Prostate gland (tissue), 2 donors: ENCODE results near the gene GBP2.

Source experiments
- POLR2A ChIP-seq: fragments of 450-650 bp; IDR thresholded peaks from one replicate; pipeline ENCODE4 v1.6.1; 2016; ENCODE audit warnings: antibody characterized with exemption, mild to moderate bottlenecking
- POLR2AphosphoS5 ChIP-seq: sonication (generic); formaldehyde crosslinking; IDR thresholded peaks from one replicate; pipeline ENCODE4 v1.6.1; 2017; ENCODE audit warnings: antibody characterized with exemption
- TF ChIP-seq, protein P1 (sequence below), 4 experiments: fragments of 200-600 bp in 2 of 4; fragments of 450-650 bp in 2 of 4; sonication (generic) in 2 of 4; IDR thresholded peaks; 1 replicate in 3 of 4; 2 replicates in 1 of 4; pipeline ENCODE4 v1.5.1; 2016 to 2019; ENCODE audit warnings: antibody characterized with exemption in 4 of 4, mild to moderate bottlenecking in 2 of 4, moderate library complexity in 2 of 4

DNA sequence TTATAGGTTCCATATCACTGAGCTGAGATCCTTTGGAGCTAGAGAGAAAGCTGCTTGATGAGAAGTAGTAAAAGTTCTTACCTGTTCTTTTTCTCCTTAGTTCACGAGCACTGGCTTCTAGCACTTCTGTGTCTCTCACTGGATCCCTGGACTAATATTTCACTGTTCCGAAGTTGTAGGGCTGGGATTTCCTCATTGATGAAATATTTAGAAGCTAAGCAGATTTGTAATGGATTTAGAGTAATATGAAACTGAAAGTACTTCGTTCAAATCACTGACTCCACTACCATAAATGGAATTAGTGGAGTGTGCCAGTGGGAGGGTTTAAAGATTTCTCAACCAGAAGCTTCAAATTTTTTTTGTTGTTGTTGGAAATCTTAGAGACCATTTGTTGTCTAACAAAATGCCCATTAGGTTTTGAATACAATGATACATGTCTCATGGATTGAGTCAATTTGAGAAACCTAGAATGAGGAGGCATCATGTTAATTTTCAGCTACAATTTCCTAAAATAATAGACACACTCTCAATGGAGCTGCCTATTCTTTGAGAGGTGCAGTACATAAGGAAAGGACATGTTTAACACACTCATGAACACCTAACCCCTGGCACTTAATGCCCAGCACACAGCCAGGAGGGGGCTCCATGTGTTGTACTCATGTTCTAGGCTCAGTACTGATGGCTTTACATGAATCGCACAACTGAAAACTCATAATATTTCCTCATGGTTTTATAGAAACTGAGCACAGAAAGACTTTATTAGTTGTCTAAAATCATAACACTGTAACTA is 60.6 kb downstream of the GBP2 start, which contains the start of gene GBP1:
- TF ChIP-seq, protein P1, sequence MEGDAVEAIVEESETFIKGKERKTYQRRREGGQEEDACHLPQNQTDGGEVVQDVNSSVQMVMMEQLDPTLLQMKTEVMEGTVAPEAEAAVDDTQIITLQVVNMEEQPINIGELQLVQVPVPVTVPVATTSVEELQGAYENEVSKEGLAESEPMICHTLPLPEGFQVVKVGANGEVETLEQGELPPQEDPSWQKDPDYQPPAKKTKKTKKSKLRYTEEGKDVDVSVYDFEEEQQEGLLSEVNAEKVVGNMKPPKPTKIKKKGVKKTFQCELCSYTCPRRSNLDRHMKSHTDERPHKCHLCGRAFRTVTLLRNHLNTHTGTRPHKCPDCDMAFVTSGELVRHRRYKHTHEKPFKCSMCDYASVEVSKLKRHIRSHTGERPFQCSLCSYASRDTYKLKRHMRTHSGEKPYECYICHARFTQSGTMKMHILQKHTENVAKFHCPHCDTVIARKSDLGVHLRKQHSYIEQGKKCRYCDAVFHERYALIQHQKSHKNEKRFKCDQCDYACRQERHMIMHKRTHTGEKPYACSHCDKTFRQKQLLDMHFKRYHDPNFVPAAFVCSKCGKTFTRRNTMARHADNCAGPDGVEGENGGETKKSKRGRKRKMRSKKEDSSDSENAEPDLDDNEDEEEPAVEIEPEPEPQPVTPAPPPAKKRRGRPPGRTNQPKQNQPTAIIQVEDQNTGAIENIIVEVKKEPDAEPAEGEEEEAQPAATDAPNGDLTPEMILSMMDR (IDR thresholded peaks at IDR 0.05) = no peak
- TF ChIP-seq POLR2A (peak; percentile 26), POLR2AphosphoS5 (peak; percentile 70)
